Measurements from ENCODE around the gene TOR1B. TPM values are rescaled to one million over a fixed set of nuclear protein-coding genes. Genes with fewer than 3 reads are reported as not detected.

TOR1B gene
- total and polyA plus RNA-seq, 2 of the 4 experiments (the other 2 are of a cell fraction): 15.6 to 21.0 TPM

GRCh38 chr9:129801504-129801903, 1.5 kb upstream of the TOR1B start:
- WGBS, 2 experiments (ENCODE audit: extremely low coverage in 2 of 2, insufficient read length in 1 of 2): 78% methylated on average over 5 of the region's 17 CpGs; no CpG with 5 or more reads in 1 of the 2 experiments
- Histone ChIP-seq H3K4me3 (ENCODE audit: insufficient read depth, low read depth, low read length) (no peak overlapping the region), H2BK5ac (ENCODE audit: low read depth, low read length, poor library complexity, severe bottlenecking) (no peak overlapping the region), H3K9me1 (ENCODE audit: insufficient read depth, low read length) (peaks cover 3% of the 10 kb centered on the region; the same call in 1 of the 2 replicates), H3K27ac (ENCODE audit: insufficient read depth, low read length) (no peak overlapping the region), H3K4ac (ENCODE audit: low read depth, low read length) (no peak overlapping the region), H3K14ac (replicated peaks; ENCODE audit: low read depth, low read length) (no peak overlapping the region), H2BK15ac (ENCODE audit: low read depth, low read length) (no peak overlapping the region), H3K18ac (ENCODE audit: low read depth, low read length) (no peak overlapping the region), H2AFZ (replicated peaks; ENCODE audit: low read length, poor library complexity) (peak overlapping the region; percentile 41), H4K5ac (ENCODE audit: low read depth, low read length) (no peak overlapping the region), H3K9ac (ENCODE audit: low read depth, low read length) (no peak overlapping the region), H3K9me3 (ENCODE audit: control insufficient read depth, insufficient read depth, low read length) (no peaks in the 10 kb centered on the region), H3K4me1 (ENCODE audit: control insufficient read depth, insufficient read depth, low read length) (peaks cover 6% of the 10 kb centered on the region), H2AK9ac (replicated peaks; ENCODE audit: low read depth, low read length, poor library complexity) (peak overlapping the region; percentile 50), H3K79me1 (ENCODE audit: low read depth in 1 of 2, low read length in 2 of 2) (peaks cover 17 to 25% of the 10 kb centered on the region in 2 experiments; a peak in 3 of 4 replicates), H2AK5ac (ENCODE audit: low read depth, low read length) (no peak overlapping the region), H3K56ac (ENCODE audit: extremely low read depth, insufficient read depth, low read length) (no peak overlapping the region), H3K36me3 (ENCODE audit: control insufficient read depth, insufficient read depth, low read length) (peaks cover 3% of the 10 kb centered on the region; the same call in 1 of the 2 replicates), H2BK120ac (ENCODE audit: low read depth, low read length) (no peak overlapping the region), H4K20me1 (ENCODE audit: insufficient read depth, low read length) (no peaks in the 10 kb centered on the region), H2BK20ac (ENCODE audit: low read depth, low read length) (no peak overlapping the region), H3K27me3 (ENCODE audit: control insufficient read depth, insufficient read depth, low read length) (no peaks in the 10 kb centered on the region; the same call in 1 of the 2 replicates), H3K4me2 (ENCODE audit: low read depth, low read length) (no peak overlapping the region), H4K8ac (ENCODE audit: low read depth in 2 of 2, low read length in 2 of 2) (no peak overlapping the region), H4K91ac (ENCODE audit: insufficient read depth, low read depth, low read length) (no peak overlapping the region), H3K23ac (ENCODE audit: low read depth, low read length) (no peak overlapping the region)
- BruUV-seq (replicated peaks): no TSS peak
- DNase-seq (no peak), ATAC-seq (ENCODE audit: low read depth) (no peak)
- dilution Hi-C loops (cut with HindIII; ENCODE audit: low sequenced_read_pairs, unreplicated experiment) (no loop called here), in situ Hi-C loops (cut with MboI; ENCODE audit: low sequenced_read_pairs) (no loop called here), intact Hi-C loops (cut with micrococcal nuclease) (no loop called here)
- ChIA-PET POLR2A (ENCODE audit: unreplicated experiment) (no interaction called here), CTCF (no interaction called here)
- no peak for TF ChIP-seq SMC3 (IDR thresholded peaks at IDR 0.05; ENCODE audit: low read depth, low read length)
- TF ChIP-seq NFE2L2 (IDR thresholded peaks at IDR 0.05; ENCODE audit: low read depth, low read length): no peak
- no peak for TF ChIP-seq RCOR1 (IDR thresholded peaks at IDR 0.05; ENCODE audit: insufficient replicate concordance, low read length)
- no peak for TF ChIP-seq CHD1 (IDR thresholded peaks at IDR 0.05; ENCODE audit: low read depth, low read length)
- TF ChIP-seq RFX5 (IDR thresholded peaks at IDR 0.05; ENCODE audit: low read depth, low read length): no peak
- no peak for TF ChIP-seq MAFK (IDR thresholded peaks at IDR 0.05; ENCODE audit: low read depth, low read length)
- no peak for TF ChIP-seq USF2 (IDR thresholded peaks at IDR 0.05; ENCODE audit: low read depth, low read length)
- no peak for TF ChIP-seq ELK1 (IDR thresholded peaks at IDR 0.05; ENCODE audit: borderline replicate concordance, low read depth, low read length)
- TF ChIP-seq CEBPB (IDR thresholded peaks at IDR 0.05; ENCODE audit: low read depth, low read length): no peak
- TF ChIP-seq BHLHE40 (IDR thresholded peaks at IDR 0.05; ENCODE audit: low read depth, low read length): no peak
- no peak for TF ChIP-seq FOS (IDR thresholded peaks at IDR 0.05; ENCODE audit: low read depth, low read length)

Measured in IMR-90 (cell line).